K562 (cell line): Measurements from ENCODE around the gene CCDC3. TPM values are rescaled to one million over a fixed set of nuclear protein-coding genes. Genes with fewer than 3 reads are reported as not detected.
"Not testable (repeated sequence)": the region's sequence is repeated elsewhere in the genome, so short reads cannot be mapped to it uniquely, and the experiment has no call there.

Experiments
- ATAC-seq: fragments of 200-7000 bp; cut with Tn5 transposase; 3 replicates; pipeline ENCODE4 v1.9.1; 2020; ENCODE audit warnings: moderate library complexity
- BruUV-seq: library from RNA; stranded (reverse); fragments of 400-500 nt; replicated peaks from 2 replicates; lab custom pipeline; 2021; lab: Mats Ljungman, UMichigan
- CTCF ChIA-PET: fragments of 300-600 bp; formaldehyde crosslinking; extraction: SDS; loops from one replicate; lab custom pipeline; 2021; ENCODE audit warnings: low intra/inter-chr PET ratio; lab: Yijun Ruan, JAX
- POLR2A ChIA-PET: fragments of 300-600, 350-650 bp; sonication (Branson Sonifier 250); formaldehyde crosslinking; extraction: SDS; loops from one replicate; lab custom pipeline; 2021; ENCODE audit warnings: antibody characterized with exemption, inconsistent platforms; lab: Yijun Ruan, JAX
- DNase-seq, 4 experiments: peaks; one replicate each; pipeline versions ENCODE4 v3.0.0 to v3.0.0-alpha.2; 2011 to 2018; ENCODE audit warnings: low spot score in 3 of 4, mixed read lengths in 3 of 4; ENCODE audit errors: extremely low read depth in 1 of 4
- FAIRE-seq: peaks from 2 replicates; lab custom pipeline; 2011; peaks lifted over from hg19 to GRCh38; lab: Jason Lieb, UNC
- H2AFZ ChIP-seq: 2 replicates; pipeline ENCODE4 v1.6.0; 2011; ENCODE audit warnings: low read depth, low read length, control low read depth, inconsistent platforms
- H3K27ac ChIP-seq: fragments of 200-600 bp; 3 replicates; pipeline ENCODE4 v1.8.0; 2011; ENCODE audit warnings: low read depth, mild to moderate bottlenecking, control low read depth, inconsistent platforms, low read length, moderate library complexity, mixed read lengths; ENCODE audit errors: extremely low read depth
- H3K27me3 ChIP-seq, 2 experiments: fragments of 300-600 bp in 1 of 2; 2 replicates in 1 of 2; 3 replicates in 1 of 2; pipeline versions ENCODE4 v1.6.0 to v1.8.0; 2011; ENCODE audit warnings: inconsistent platforms in 2 of 2, low read length in 2 of 2, mild to moderate bottlenecking in 1 of 2, mixed read lengths in 1 of 2, moderate library complexity in 1 of 2; ENCODE audit not compliant: control insufficient read depth in 2 of 2, insufficient read depth in 2 of 2
- H3K36me3 ChIP-seq: fragments of 300-600 bp; 3 replicates; pipeline ENCODE4 v1.8.0; 2011; ENCODE audit warnings: mild to moderate bottlenecking, low read length, inconsistent platforms; ENCODE audit not compliant: control insufficient read depth, insufficient read depth
- H3K4me1 ChIP-seq, 2 experiments: fragments of 200-600 bp in 1 of 2; replicated peaks in 1 of 2; 2 replicates in 1 of 2; 3 replicates in 1 of 2; pipeline versions ENCODE4 v1.5.1 to v1.8.0; 2011; ENCODE audit warnings: inconsistent platforms in 2 of 2, low read length in 2 of 2, mild to moderate bottlenecking in 1 of 2, mixed read lengths in 1 of 2, moderate library complexity in 1 of 2; ENCODE audit not compliant: control insufficient read depth in 2 of 2, insufficient read depth in 2 of 2
- H3K4me2 ChIP-seq: 2 replicates; pipeline ENCODE4 v1.6.1; 2011; ENCODE audit warnings: low read length, control low read depth, inconsistent platforms, mixed read lengths; ENCODE audit not compliant: insufficient read depth
- H3K4me3 ChIP-seq: fragments of 200-600 bp; sonication (generic), shearing (Covaris generic); 2 replicates; pipeline ENCODE4 v1.5.1; 2016; ENCODE audit warnings: control low read depth, inconsistent platforms
- H3K79me2 ChIP-seq: fragments of 200-600 bp; 3 replicates; pipeline ENCODE4 v1.8.0; 2011; ENCODE audit warnings: low read length, inconsistent platforms; ENCODE audit not compliant: control insufficient read depth, insufficient read depth
- H3K9ac ChIP-seq, 2 experiments: 2 replicates each; pipeline versions ENCODE4 v1.6.0 to v1.6.1; 2011; ENCODE audit warnings: low read depth in 2 of 2, low read length in 2 of 2, control low read depth in 1 of 2, inconsistent platforms in 1 of 2, mild to moderate bottlenecking in 1 of 2, mixed read lengths in 1 of 2; ENCODE audit not compliant: insufficient read depth in 1 of 2
- H3K9me1 ChIP-seq: one replicate; pipeline ENCODE4 v1.6.0; 2011; ENCODE audit warnings: inconsistent platforms, mild to moderate bottlenecking, low read length, moderate library complexity; ENCODE audit not compliant: control insufficient read depth, insufficient read depth
- H3K9me3 ChIP-seq: replicated peaks from 2 replicates; pipeline ENCODE4 v1.5.1; 2011; ENCODE audit warnings: low read depth, low read length, inconsistent platforms; ENCODE audit not compliant: control insufficient read depth, insufficient read depth
- H4K20me1 ChIP-seq: replicated peaks from 2 replicates; pipeline ENCODE4 v1.6.1; 2011; ENCODE audit warnings: low read length, inconsistent platforms, mixed read lengths; ENCODE audit not compliant: control insufficient read depth, insufficient read depth
- BCOR ChIP-seq: fragments of 450-650 bp; IDR thresholded peaks from 2 replicates; pipeline ENCODE4 v1.6.1; 2016
- CEBPB ChIP-seq: fragments of 450-650 bp; IDR thresholded peaks from 2 replicates; pipeline ENCODE4 v1.6.1; 2016; ENCODE audit warnings: missing genetic modification characterization, missing compliant biosample characterization
- EP400 ChIP-seq: fragments of 450-650 bp; IDR thresholded peaks from 2 replicates; pipeline ENCODE4 v1.6.1; 2017; ENCODE audit warnings: antibody characterized with exemption, mild to moderate bottlenecking, moderate library complexity
- ETV1 ChIP-seq: fragments of 450-650 bp; conservative IDR thresholded peaks from 2 replicates; pipeline ENCODE4 v1.6.1; 2016; ENCODE audit warnings: missing genetic modification characterization, control low read depth, low read depth, missing compliant biosample characterization
- MNT ChIP-seq, 2 experiments: fragments of 450-650 bp; conservative IDR thresholded peaks; 2 replicates each; pipeline ENCODE4 v1.6.1; 2017; ENCODE audit warnings: mild to moderate bottlenecking in 2 of 2, moderate library complexity in 2 of 2
- NONO ChIP-seq, 2 experiments: fragments of 200-400 bp in 1 of 2; fragments of 450-650 bp in 1 of 2; formaldehyde crosslinking in 1 of 2; IDR thresholded peaks; 2 replicates each; pipeline ENCODE4 v1.6.1; 2017; ENCODE audit warnings: low read depth in 2 of 2, mild to moderate bottlenecking in 2 of 2, moderate library complexity in 2 of 2, low read length in 1 of 2
- ZNF57 ChIP-seq: fragments of 450-650 bp; formaldehyde crosslinking; IDR thresholded peaks from 2 replicates; pipeline ENCODE4 v1.4.0; 2020; ENCODE audit warnings: mild to moderate bottlenecking, moderate library complexity
- ZSCAN29 ChIP-seq: fragments of 450-650 bp; IDR thresholded peaks from 2 replicates; pipeline ENCODE4 v1.6.1; 2017
- WGBS: fragments of 100-300 bp; shearing (Covaris generic); methylation state at CpG from one replicate; pipeline ENCODE4 v1.1.6; 2016; ENCODE audit warnings: low coverage, mixed read lengths; ENCODE audit not compliant: insufficient coverage; ENCODE audit errors: missing lambda C conversion rate; 5-methylcytosine and 5-hydroxymethylcytosine counted together
- in situ Hi-C: fragments of 300-500 bp; cut with MboI; formaldehyde crosslinking; loops from 4 replicates; pipeline ENCODE4 v1.15.0; 2018; ENCODE audit warnings: inconsistent platforms, mixed read lengths
- intact Hi-C: fragments of 100-400 bp; cut with micrococcal nuclease; formaldehyde crosslinking; loops from 2 replicates; pipeline ENCODE4 v1.14.2; 2022
- polyA plus RNA-seq, 8 experiments: library from polyadenylated mRNA; depleted of rRNA in 4 of 8; stranded (reverse) in 5 of 8; unstranded in 3 of 8; fragments of >200 nt; fragmentation: Nextera tagmentation in 2 of 8; fragmentation: Illumina TruSeq in 1 of 8; extraction: Ambion mirVana in 2 of 8; extraction: Trizol in 1 of 8; gene quantifications; 2 replicates each; pipeline versions ENCODE4 v1.2.1 to v1.2.3, GENCODE V29; 2011 to 2014; ENCODE audit warnings: inconsistent platforms in 1 of 8, missing spikeins in 1 of 8
- total RNA-seq, 7 experiments: library from RNA; depleted of rRNA in 6 of 7; stranded (reverse); fragments of >200 nt in 6 of 7; fragmentation: Illumina TruSeq in 2 of 7; extraction: Trizol in 2 of 7; gene quantifications; 2 replicates each; pipeline versions ENCODE4 v1.2.1 to v1.2.3, GENCODE V29; 2011 to 2021; ENCODE audit warnings: low replicate concordance in 1 of 7
- TF ChIP-seq, protein P1 (sequence below): sonication (generic); formaldehyde crosslinking; IDR thresholded peaks from 2 replicates; pipeline ENCODE4 v1.8.1; 2023; ENCODE audit warnings: mild to moderate bottlenecking, missing genetic modification reagents

CCDC3 gene
- total and polyA plus RNA-seq, 9 of the 15 experiments (the other 6 are each of a cell fraction or from before 2014, with no cell fraction given), result not detected

GRCh38 chr10:12984165-12984747 is 17.3 kb downstream of the CCDC3 start (continued):
- TF ChIP-seq, protein P1, sequence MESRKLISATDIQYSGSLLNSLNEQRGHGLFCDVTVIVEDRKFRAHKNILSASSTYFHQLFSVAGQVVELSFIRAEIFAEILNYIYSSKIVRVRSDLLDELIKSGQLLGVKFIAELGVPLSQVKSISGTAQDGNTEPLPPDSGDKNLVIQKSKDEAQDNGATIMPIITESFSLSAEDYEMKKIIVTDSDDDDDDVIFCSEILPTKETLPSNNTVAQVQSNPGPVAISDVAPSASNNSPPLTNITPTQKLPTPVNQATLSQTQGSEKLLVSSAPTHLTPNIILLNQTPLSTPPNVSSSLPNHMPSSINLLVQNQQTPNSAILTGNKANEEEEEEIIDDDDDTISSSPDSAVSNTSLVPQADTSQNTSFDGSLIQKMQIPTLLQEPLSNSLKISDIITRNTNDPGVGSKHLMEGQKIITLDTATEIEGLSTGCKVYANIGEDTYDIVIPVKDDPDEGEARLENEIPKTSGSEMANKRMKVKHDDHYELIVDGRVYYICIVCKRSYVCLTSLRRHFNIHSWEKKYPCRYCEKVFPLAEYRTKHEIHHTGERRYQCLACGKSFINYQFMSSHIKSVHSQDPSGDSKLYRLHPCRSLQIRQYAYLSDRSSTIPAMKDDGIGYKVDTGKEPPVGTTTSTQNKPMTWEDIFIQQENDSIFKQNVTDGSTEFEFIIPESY, result no peak
- TF ChIP-seq MNT (conservative IDR thresholded peaks at IDR 0.05) (no peak), ETV1 (tag) (no peak), ZSCAN29 (no peak), NONO (IDR thresholded peaks at IDR 0.05; ENCODE audit: low read depth in 2 of 2, low read length in 1 of 2) (no peak), ZNF57 (CRISPR knock-in tag) (no peak), CEBPB (tag) (no peak), EP400 (no peak), BCOR (no peak)

- DNase-seq, H3K9ac ChIP-seq, H3K9me3 ChIP-seq, BruUV-seq, intact Hi-C loops, ATAC-seq, in situ Hi-C loops, H3K4me3 ChIP-seq, H2AFZ ChIP-seq, H3K36me3 ChIP-seq, FAIRE-seq, POLR2A ChIA-PET, H3K9me1 ChIP-seq, H3K27ac ChIP-seq, H3K79me2 ChIP-seq, H4K20me1 ChIP-seq, H3K4me2 ChIP-seq, H3K4me1 ChIP-seq: not testable (repeated sequence)
- CTCF ChIA-PET, result interaction anchor here (0.7 kb wide), 1 partner anchor 299 kb away, joined by 3 read pairs; no protein-coding TSS in a partner anchor
- H3K27me3 ChIP-seq, result peaks cover 0 to 15% of the 10 kb centered on the region in 2 experiments; a peak in 3 of 5 replicates
- 2% methylated on average over 3 of the region's 3 CpGs for WGBS
Measured at GRCh38 chr10:12983568-12983967, 17.9 kb downstream of the CCDC3 start.
